Neuronal stem cell (in vitro differentiated cells): ENCODE results near the gene CIBAR2.

Source experiments
- DNase-seq: peaks from one replicate; pipeline ENCODE4 v3.0.0-alpha.2; 2013; ENCODE audit warnings: low spot score
- H2AFZ ChIP-seq: one replicate; pipeline ENCODE4 v1.6.1; 2013; ENCODE audit warnings: mild to moderate bottlenecking, low read length, inconsistent platforms
- H2AK5ac ChIP-seq: 2 replicates; pipeline ENCODE4 v1.6.1; 2013; ENCODE audit warnings: low read depth, mild to moderate bottlenecking, inconsistent platforms, low read length, moderate library complexity, mixed read lengths
- H2BK120ac ChIP-seq: 2 replicates; pipeline ENCODE4 v1.6.1; 2013; ENCODE audit warnings: low read depth, mild to moderate bottlenecking, inconsistent platforms, low read length, moderate library complexity, mixed read lengths
- H2BK12ac ChIP-seq: one replicate; pipeline ENCODE4 v1.6.1; 2013; ENCODE audit warnings: low read length, inconsistent platforms
- H2BK15ac ChIP-seq: 2 replicates; pipeline ENCODE4 v1.6.1; 2013; ENCODE audit warnings: mild to moderate bottlenecking, low read length, inconsistent platforms, mixed read lengths
- H2BK5ac ChIP-seq: one replicate; pipeline ENCODE4 v1.6.1; 2013; ENCODE audit warnings: inconsistent platforms, mild to moderate bottlenecking, low read length, moderate library complexity
- H3K14ac ChIP-seq: one replicate; pipeline ENCODE4 v1.6.1; 2013; ENCODE audit warnings: low read length, inconsistent platforms
- H3K18ac ChIP-seq: 2 replicates; pipeline ENCODE4 v1.6.1; 2013; ENCODE audit warnings: low read length, inconsistent platforms
- H3K23ac ChIP-seq: 2 replicates; pipeline ENCODE4 v1.6.1; 2013; ENCODE audit warnings: low read depth, mild to moderate bottlenecking, mixed read lengths, low read length, inconsistent platforms; ENCODE audit not compliant: poor library complexity
- H3K27ac ChIP-seq: replicated peaks from 3 replicates; pipeline ENCODE4 v1.5.1; 2013; ENCODE audit warnings: low read length, inconsistent platforms
- H3K27me3 ChIP-seq, 3 experiments: 2 replicates each; pipeline ENCODE4 v1.6.1; 2013; ENCODE audit warnings: low read length in 3 of 3, mild to moderate bottlenecking in 2 of 3, inconsistent platforms in 1 of 3, low read depth in 1 of 3, mixed read lengths in 1 of 3, moderate library complexity in 1 of 3; ENCODE audit not compliant: control insufficient read depth in 3 of 3, insufficient read depth in 3 of 3
- H3K36me3 ChIP-seq, 2 donors: replicated peaks in 1 of 2; 2 replicates each; pipeline ENCODE4 v1.6.1; 2013; ENCODE audit warnings: low read length in 2 of 2; ENCODE audit not compliant: control insufficient read depth in 2 of 2, insufficient read depth in 2 of 2
- H3K4ac ChIP-seq: 2 replicates; pipeline ENCODE4 v1.6.1; 2013; ENCODE audit warnings: inconsistent platforms, mild to moderate bottlenecking, low read length, moderate library complexity
- H3K4me1 ChIP-seq, 2 donors: 1 replicate in 1 of 2; 2 replicates in 1 of 2; pipeline ENCODE4 v1.6.1; 2013; ENCODE audit warnings: low read length in 2 of 2, low read depth in 1 of 2; ENCODE audit not compliant: control insufficient read depth in 2 of 2, insufficient read depth in 1 of 2
- H3K4me2 ChIP-seq: one replicate; pipeline ENCODE4 v1.6.1; 2013; ENCODE audit warnings: mild to moderate bottlenecking, low read length, inconsistent platforms; ENCODE audit not compliant: insufficient read depth, poor library complexity, severe bottlenecking
- H3K4me3 ChIP-seq, 2 donors: 2 replicates each; pipeline ENCODE4 v1.5.1; 2013; ENCODE audit warnings: low read length in 2 of 2, mild to moderate bottlenecking in 2 of 2, inconsistent platforms in 1 of 2, moderate library complexity in 1 of 2
- H3K79me1 ChIP-seq: one replicate; pipeline ENCODE4 v1.6.1; 2013; ENCODE audit warnings: low read depth, mild to moderate bottlenecking, inconsistent platforms, low read length, moderate library complexity
- H3K9ac ChIP-seq: one replicate; pipeline ENCODE4 v1.6.1; 2013; ENCODE audit warnings: mild to moderate bottlenecking, low read depth, low read length, inconsistent platforms; ENCODE audit not compliant: poor library complexity
- H3K9me3 ChIP-seq, 2 donors: replicated peaks in 1 of 2; 2 replicates each; pipeline versions ENCODE3 to v1.6.1; 2013; ENCODE audit warnings: low read length in 2 of 2, mild to moderate bottlenecking in 2 of 2, inconsistent platforms in 1 of 2, low read depth in 1 of 2, mixed read lengths in 1 of 2, moderate library complexity in 1 of 2; ENCODE audit not compliant: control insufficient read depth in 2 of 2, insufficient read depth in 1 of 2
- H4K8ac ChIP-seq: one replicate; pipeline ENCODE4 v1.6.1; 2013; ENCODE audit warnings: low read depth, mild to moderate bottlenecking, inconsistent platforms, low read length, moderate library complexity
- H4K91ac ChIP-seq: one replicate; pipeline ENCODE4 v1.6.1; 2013; ENCODE audit warnings: low read length, low read depth, mild to moderate bottlenecking, inconsistent platforms; ENCODE audit not compliant: poor library complexity
- WGBS, 2 donors: extraction: QIAGEN DNeasy Blood & Tissue Kit; methylation state at CpG; one replicate each; pipeline ENCODE4 v1.1.7; 2013; ENCODE audit warnings: missing lambda C conversion rate in 2 of 2, mixed read lengths in 1 of 2; ENCODE audit not compliant: insufficient read length in 2 of 2, insufficient replicate concordance in 1 of 2; ENCODE audit errors: extremely low coverage in 2 of 2; 5-methylcytosine and 5-hydroxymethylcytosine counted together

The CIBAR2 gene

DNA sequence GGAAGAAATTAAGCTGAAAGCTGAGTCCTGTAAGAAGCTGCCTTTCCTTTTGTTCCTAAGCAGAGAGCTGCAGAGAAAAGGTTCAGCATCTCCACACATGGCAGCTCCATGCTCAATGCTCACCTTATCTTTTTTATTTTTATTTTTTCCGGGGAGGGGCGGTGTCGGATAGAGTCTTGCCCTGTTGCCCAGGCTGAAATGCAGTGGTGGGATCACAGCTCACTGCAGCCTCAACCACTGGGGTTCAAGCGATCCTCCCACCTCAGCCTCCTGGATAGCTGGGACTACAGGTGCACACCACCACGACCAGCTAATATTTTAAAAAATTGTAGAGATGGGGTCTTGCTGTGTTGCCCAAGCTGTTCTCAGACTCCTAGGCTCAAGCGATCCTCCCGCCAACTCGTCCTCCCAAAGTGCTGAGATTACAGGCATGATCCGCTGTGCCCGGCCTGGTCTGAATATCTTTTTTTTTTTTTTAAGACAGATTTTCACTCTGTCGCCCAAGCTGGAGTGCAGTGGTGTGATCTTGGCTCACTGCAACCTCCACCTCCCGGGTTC lies 28.3 kb upstream of the CIBAR2 start:
- H3K36me3 ChIP-seq: no peaks in the 10 kb centered on the region
- WGBS, 2 donors: no CpG with 5 or more reads among the region's 12 CpGs

DNA sequence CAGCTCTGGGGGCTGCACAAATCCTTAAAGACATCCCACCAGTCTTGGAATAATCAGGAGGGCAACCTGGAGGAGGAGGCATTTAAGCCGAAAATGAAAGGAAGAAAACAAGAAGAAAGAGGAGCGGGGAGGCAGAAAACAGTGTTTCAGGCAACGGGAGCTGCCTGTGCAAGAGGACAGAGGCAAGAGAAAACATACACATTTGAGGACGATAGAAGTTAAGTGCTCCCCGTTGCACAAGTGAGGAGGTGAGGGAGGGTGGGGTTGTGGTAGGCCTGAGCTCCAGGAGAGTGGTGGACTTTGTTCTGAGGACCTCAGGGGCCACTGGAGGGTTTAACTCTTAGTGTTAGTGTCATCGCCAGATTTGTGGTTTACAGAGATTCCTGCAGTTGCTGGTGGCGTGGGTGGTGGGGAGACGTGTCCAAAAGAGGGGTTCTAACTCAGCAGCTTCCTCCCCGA lies 27.6 kb upstream of the CIBAR2 start:
- no peaks in the 10 kb centered on the region for H3K9me3 ChIP-seq
- H3K27ac ChIP-seq: no peak overlapping the region
- H3K4me1 ChIP-seq: peaks cover 7 to 39% of the 10 kb centered on the region in 2 donors
- H3K4me3 ChIP-seq: no peak overlapping the region
- H4K91ac ChIP-seq: no peak overlapping the region
- no peak overlapping the region for H2BK15ac ChIP-seq
- no CpG with 5 or more reads among the region's 9 CpGs for WGBS, 2 donors
- no peak overlapping the region for H3K9ac ChIP-seq
- no peak overlapping the region for H4K8ac ChIP-seq
- no peak overlapping the region for H3K14ac ChIP-seq
- H3K4me2 ChIP-seq: no peak overlapping the region
- H3K27me3 ChIP-seq: peaks cover 0 to 4% (median 0%) of the 10 kb centered on the region in 3 experiments
- H2BK12ac ChIP-seq: no peak overlapping the region
- H3K79me1 ChIP-seq: no peaks in the 10 kb centered on the region
- no peak for DNase-seq
- H3K18ac ChIP-seq: no peak overlapping the region
- no peak overlapping the region for H2BK120ac ChIP-seq
- H2AK5ac ChIP-seq: peak overlapping the region; percentile 25
- H3K4ac ChIP-seq: no peak overlapping the region
- no peak overlapping the region for H2BK5ac ChIP-seq
- no peak overlapping the region for H3K23ac ChIP-seq
- no peak overlapping the region for H2AFZ ChIP-seq
- H3K36me3 ChIP-seq: no peaks in the 10 kb centered on the region

More for the DNA sequence above, 28.3 kb upstream of the CIBAR2 start:
- H3K9ac ChIP-seq: no peak overlapping the region
- no peak overlapping the region for H2BK120ac ChIP-seq
- no peak overlapping the region for H3K4ac ChIP-seq
- H4K8ac ChIP-seq: no peak overlapping the region
- no peak overlapping the region for H2BK12ac ChIP-seq
- no peak overlapping the region for H2BK15ac ChIP-seq
- no peak overlapping the region for H3K27ac ChIP-seq
- no peak overlapping the region for H3K23ac ChIP-seq
- no peak overlapping the region for H3K18ac ChIP-seq
- H3K27me3 ChIP-seq: peaks cover 0 to 4% (median 0%) of the 10 kb centered on the region in 3 experiments
- no peak overlapping the region for H3K14ac ChIP-seq
- no peak overlapping the region for H2AK5ac ChIP-seq
- no peak overlapping the region for H4K91ac ChIP-seq
- no peak overlapping the region for H3K4me3 ChIP-seq
- H2BK5ac ChIP-seq: no peak overlapping the region
- no peak overlapping the region for H3K4me2 ChIP-seq
- DNase-seq: no peak
- peaks cover 7 to 39% of the 10 kb centered on the region in 2 donors for H3K4me1 ChIP-seq
- H2AFZ ChIP-seq: no peak overlapping the region
- no peaks in the 10 kb centered on the region for H3K9me3 ChIP-seq
- no peaks in the 10 kb centered on the region for H3K79me1 ChIP-seq

DNA sequence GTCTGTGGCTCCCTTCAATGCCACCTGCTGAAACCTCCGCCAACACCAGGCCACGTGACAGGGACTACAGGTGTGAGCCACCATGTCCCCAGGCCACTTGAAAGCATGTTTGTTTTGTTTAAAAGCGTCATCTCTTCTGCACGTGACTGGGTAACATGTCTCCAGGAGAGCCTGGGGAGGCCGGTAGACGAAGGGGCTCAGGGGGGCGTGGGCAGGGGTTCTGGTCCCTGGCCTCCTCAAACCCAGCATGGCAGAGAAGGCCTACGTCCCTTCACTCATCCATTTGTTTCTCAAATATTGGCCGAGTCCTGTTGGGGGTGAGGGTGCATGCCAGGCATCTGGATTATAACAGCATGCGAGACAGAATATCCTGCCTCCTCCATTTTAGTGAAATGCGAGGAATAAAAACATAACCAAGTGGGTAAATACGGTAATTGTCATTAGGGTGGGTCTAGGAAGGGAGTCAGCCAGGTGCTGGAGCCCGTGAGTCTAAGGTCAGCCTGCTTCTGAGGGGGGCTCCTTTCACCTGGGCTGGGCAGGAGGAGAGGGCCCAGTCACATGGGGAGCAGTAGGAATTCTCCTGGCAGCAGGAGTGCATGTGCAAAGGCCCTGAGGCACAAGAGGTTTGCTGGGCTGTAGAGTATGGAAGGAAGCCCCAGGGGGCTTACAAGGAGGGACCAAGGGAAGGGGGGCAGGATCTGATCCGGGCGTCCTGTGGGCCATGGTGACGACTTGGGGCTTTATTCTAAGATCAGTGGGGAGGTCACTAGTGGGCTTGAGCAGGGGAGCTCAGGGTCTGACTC lies 26.8 kb upstream of the CIBAR2 start:
- Histone ChIP-seq H3K14ac (no peak overlapping the region), H2BK12ac (no peak overlapping the region), H3K79me1 (no peaks in the 10 kb centered on the region), H3K27ac (no peak overlapping the region), H3K4me2 (no peak overlapping the region), H2BK15ac (peak overlapping the region; percentile 84), H3K9ac (peak overlapping the region; percentile 32), H2AFZ (no peak overlapping the region), H3K27me3 (peaks cover 0 to 4% (median 0%) of the 10 kb centered on the region in 3 experiments), H3K36me3 (no peaks in the 10 kb centered on the region), H4K8ac (no peak overlapping the region), H2AK5ac (peak overlapping the region; percentile 51), H3K23ac (peak overlapping the region; percentile 31), H3K18ac (peak overlapping the region; percentile 67), H3K4me1 (peaks cover 7 to 39% of the 10 kb centered on the region in 2 donors), H2BK5ac (peak overlapping the region; percentile 59), H3K4ac (no peak overlapping the region), H2BK120ac (no peak overlapping the region), H4K91ac (no peak overlapping the region), H3K9me3 (no peaks in the 10 kb centered on the region), H3K4me3 (no peak overlapping the region)
- no CpG with 5 or more reads among the region's 16 CpGs for WGBS, 2 donors
- no peak for DNase-seq
